H9 (cell line): ENCODE results near the gene RNF224. TPM values are rescaled to one million over a fixed set of nuclear protein-coding genes. Genes with fewer than 3 reads are reported as not detected.

Experiments
- DNase-seq: peaks from one replicate; pipeline ENCODE4 v3.0.0-alpha.2; 2017
- H2AFZ ChIP-seq: one replicate; pipeline ENCODE4 v1.6.1; 2013; ENCODE audit warnings: mild to moderate bottlenecking, low read length, control low read depth, moderate library complexity
- H2AK5ac ChIP-seq: 2 replicates; pipeline ENCODE4 v1.6.1; 2013; ENCODE audit warnings: low read length, control low read depth, mixed read lengths; ENCODE audit not compliant: insufficient read length
- H2BK120ac ChIP-seq: one replicate; pipeline ENCODE4 v1.6.1; 2013; ENCODE audit warnings: low read depth, mild to moderate bottlenecking, low read length, control low read depth, inconsistent platforms; ENCODE audit not compliant: poor library complexity, severe bottlenecking
- H2BK12ac ChIP-seq: 2 replicates; pipeline ENCODE4 v1.6.1; 2013; ENCODE audit warnings: low read length, control low read depth, mixed read lengths, low read depth; ENCODE audit not compliant: insufficient read length
- H2BK15ac ChIP-seq: 2 replicates; pipeline ENCODE4 v1.6.1; 2013; ENCODE audit warnings: low read depth, low read length, control low read depth
- H2BK20ac ChIP-seq: one replicate; pipeline ENCODE4 v1.6.1; 2013; ENCODE audit warnings: low read depth, mild to moderate bottlenecking, low read length, control low read depth, inconsistent platforms; ENCODE audit not compliant: poor library complexity, severe bottlenecking
- H2BK5ac ChIP-seq: 2 replicates; pipeline ENCODE4 v1.6.1; 2013; ENCODE audit warnings: low read length, control low read depth, mixed read lengths; ENCODE audit not compliant: insufficient read length
- H3K14ac ChIP-seq: 2 replicates; pipeline ENCODE4 v1.6.1; 2013; ENCODE audit warnings: low read length, control low read depth; ENCODE audit not compliant: insufficient read depth
- H3K18ac ChIP-seq: 2 replicates; pipeline ENCODE4 v1.6.1; 2013; ENCODE audit warnings: low read depth, mild to moderate bottlenecking, mixed read lengths, low read length, control low read depth; ENCODE audit not compliant: insufficient read length
- H3K23ac ChIP-seq: 2 replicates; pipeline ENCODE4 v1.6.1; 2013; ENCODE audit warnings: low read length, control low read depth, mixed read lengths, low read depth; ENCODE audit not compliant: insufficient read length
- H3K23me2 ChIP-seq: 2 replicates; pipeline ENCODE4 v1.6.1; 2013; ENCODE audit warnings: low read depth, mild to moderate bottlenecking, mixed read lengths, low read length, control low read depth; ENCODE audit not compliant: insufficient read length, poor library complexity, severe bottlenecking
- H3K27ac ChIP-seq: 2 replicates; pipeline ENCODE4 v1.5.1; 2013; ENCODE audit warnings: low read length, control low read depth, mixed read lengths, low read depth; ENCODE audit not compliant: insufficient read length
- H3K27me3 ChIP-seq: 2 replicates; pipeline ENCODE4 v1.6.1; 2013; ENCODE audit warnings: low read length, control low read depth, inconsistent platforms; ENCODE audit not compliant: insufficient read depth
- H3K4ac ChIP-seq: 2 replicates; pipeline ENCODE4 v1.6.1; 2013; ENCODE audit warnings: low read depth, mild to moderate bottlenecking, control low read depth, inconsistent platforms, low read length, moderate library complexity
- H3K4me1 ChIP-seq: 2 replicates; pipeline ENCODE4 v1.6.1; 2013; ENCODE audit warnings: low read length, control low read depth, inconsistent platforms; ENCODE audit not compliant: insufficient read depth
- H3K4me2 ChIP-seq: 2 replicates; pipeline ENCODE4 v1.6.1; 2013; ENCODE audit warnings: low read length, control low read depth, mixed read lengths; ENCODE audit not compliant: insufficient read length, insufficient read depth
- H3K56ac ChIP-seq: 2 replicates; pipeline ENCODE4 v1.6.1; 2013; ENCODE audit warnings: low read depth, mild to moderate bottlenecking, mixed read lengths, low read length, control low read depth; ENCODE audit not compliant: insufficient read length
- H3K79me1 ChIP-seq: 2 replicates; pipeline ENCODE4 v1.6.1; 2013; ENCODE audit warnings: low read depth, mild to moderate bottlenecking, moderate library complexity, low read length, control low read depth, inconsistent platforms; ENCODE audit not compliant: insufficient read depth, poor library complexity, severe bottlenecking
- H3K79me2 ChIP-seq: 2 replicates; pipeline ENCODE4 v1.6.1; 2013; ENCODE audit warnings: low read length, control low read depth, inconsistent platforms; ENCODE audit not compliant: insufficient read depth
- H3K9ac ChIP-seq: 2 replicates; pipeline ENCODE4 v1.6.1; 2013; ENCODE audit warnings: low read length, control low read depth, mixed read lengths; ENCODE audit not compliant: insufficient read length; ENCODE audit errors: extremely low read depth
- H3K9me3 ChIP-seq: one replicate; pipeline ENCODE4 v1.6.1; 2013; ENCODE audit warnings: low read depth, low read length, inconsistent platforms; ENCODE audit not compliant: control insufficient read depth
- H3T11ph ChIP-seq: one replicate; pipeline ENCODE4 v1.6.1; 2013; ENCODE audit warnings: mild to moderate bottlenecking, low read length, control low read depth, inconsistent platforms
- H4K20me1 ChIP-seq: one replicate; pipeline ENCODE4 v1.6.1; 2013; ENCODE audit not compliant: control insufficient read depth, insufficient read length, insufficient read depth
- H4K5ac ChIP-seq: 2 replicates; pipeline ENCODE4 v1.6.1; 2013; ENCODE audit warnings: low read depth, mild to moderate bottlenecking, mixed read lengths, low read length, control low read depth; ENCODE audit not compliant: insufficient read length
- H4K8ac ChIP-seq: replicated peaks from 2 replicates; pipeline ENCODE4 v1.6.1; 2013; ENCODE audit warnings: low read length, control low read depth, mixed read lengths, low read depth; ENCODE audit not compliant: insufficient read length
- H4K91ac ChIP-seq: 2 replicates; pipeline ENCODE4 v1.6.1; 2013; ENCODE audit warnings: low read depth, mild to moderate bottlenecking, moderate library complexity, mixed read lengths, low read length, control low read depth; ENCODE audit not compliant: insufficient read length
- H3K27ac Mint-ChIP-seq, 3 experiments: 2 replicates in 2 of 3; 3 replicates in 1 of 3; pipeline ENCODE4 v1.8.0; 2020 to 2021; ENCODE audit warnings: mixed read lengths in 3 of 3, mild to moderate bottlenecking in 1 of 3, moderate library complexity in 1 of 3
- H3K27me3 Mint-ChIP-seq: 2 replicates; pipeline ENCODE4 v1.8.0; 2021; ENCODE audit warnings: low read depth, mild to moderate bottlenecking, moderate library complexity, mixed read lengths
- H3K36me3 Mint-ChIP-seq, 3 experiments: 2 replicates in 2 of 3; 3 replicates in 1 of 3; pipeline ENCODE4 v1.8.0; 2020 to 2021; ENCODE audit warnings: low read depth in 3 of 3, mixed read lengths in 3 of 3; ENCODE audit not compliant: insufficient read depth in 1 of 3
- H3K4me1 Mint-ChIP-seq, 2 experiments: 2 replicates each; pipeline ENCODE4 v1.8.0; 2020; ENCODE audit warnings: mixed read lengths in 2 of 2
- H3K4me3 Mint-ChIP-seq, 2 experiments: 2 replicates in 1 of 2; 3 replicates in 1 of 2; pipeline ENCODE4 v1.8.0; 2020 to 2021; ENCODE audit warnings: mild to moderate bottlenecking in 2 of 2, mixed read lengths in 2 of 2, moderate library complexity in 1 of 2
- H3K9me3 Mint-ChIP-seq, 2 experiments: 2 replicates in 1 of 2; 3 replicates in 1 of 2; pipeline ENCODE4 v1.8.0; 2020; ENCODE audit warnings: mild to moderate bottlenecking in 2 of 2, mixed read lengths in 2 of 2, moderate library complexity in 1 of 2
- WGBS: extraction: QIAGEN DNeasy Blood & Tissue Kit; methylation state at CpG from one replicate; pipeline ENCODE4 v1.1.7; 2013; ENCODE audit warnings: missing lambda C conversion rate, low lambda C conversion rate, mixed read lengths; ENCODE audit not compliant: insufficient read length; ENCODE audit errors: extremely low coverage; 5-methylcytosine and 5-hydroxymethylcytosine counted together
- total RNA-seq: library from RNA; stranded (reverse); gene quantifications from 2 replicates; pipeline ENCODE4 v1.2.1, GENCODE V29; 2021
- TF ChIP-seq, protein P1 (sequence below): fragments of 200-600 bp; sonication (generic); conservative IDR thresholded peaks from 3 replicates; pipeline ENCODE4 v1.8.0; 2021; ENCODE audit warnings: antibody characterized with exemption, mild to moderate bottlenecking

RNF224 gene
- total RNA-seq, 1 experiment from 2014 or later, result 0.15 TPM

DNA sequence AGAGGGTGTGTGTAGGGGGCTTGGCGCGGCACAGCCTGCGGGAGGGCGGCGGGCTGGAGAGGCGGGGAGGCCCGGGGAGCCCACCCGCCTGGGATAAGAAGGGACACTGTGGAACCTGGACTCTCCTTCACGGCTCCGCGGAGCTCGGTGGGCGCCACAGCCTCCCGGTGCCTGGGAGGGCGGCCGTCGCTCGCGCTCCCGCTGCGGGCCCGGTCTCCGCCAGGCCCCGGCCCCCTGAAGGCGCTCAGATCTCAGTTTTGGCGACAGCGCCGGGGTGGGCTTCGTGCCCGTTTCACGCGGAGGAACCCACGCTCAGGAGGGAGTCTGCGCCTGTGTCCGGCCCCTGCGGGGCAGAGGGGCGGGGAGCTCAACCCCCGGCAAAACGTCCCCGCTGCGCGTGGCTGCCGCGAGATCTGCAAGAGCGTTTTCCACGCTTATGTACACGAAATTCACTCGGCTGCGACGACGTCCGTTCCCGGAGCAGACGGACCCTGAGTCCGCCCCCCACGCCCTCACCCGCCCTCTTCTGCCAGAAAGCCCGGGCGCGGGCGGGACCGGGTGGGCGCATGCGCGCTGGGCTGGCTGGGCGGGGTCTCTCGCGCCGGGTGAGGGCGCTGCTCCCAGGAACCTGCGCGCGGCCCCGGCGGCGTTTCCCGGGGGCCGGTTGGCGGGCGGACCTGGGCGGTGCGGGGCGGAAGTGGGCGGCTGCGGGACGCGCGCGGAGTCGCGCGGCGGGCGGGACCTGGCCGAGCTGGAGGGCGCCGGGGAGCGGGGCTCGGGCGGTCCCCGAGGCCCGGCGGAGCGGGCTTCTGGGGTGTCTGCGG is 27.5 kb downstream of the RNF224 start, which contains the start of gene NELFB:
Gene NELFB (plus strand): TSS at position 704 of the 824 bp plus-strand sequence.
- no peak within 1 kb of the TSS for H4K8ac ChIP-seq
- H3K9me3 Mint-ChIP-seq, result no peaks in the 10 kb centered on the region; a peak in 1 of 5 replicates
- H2AFZ ChIP-seq, result no peak within 1 kb of the TSS
- H3K9me3 ChIP-seq, result no peaks in the 10 kb centered on the region
- H2BK120ac ChIP-seq, result no peak within 1 kb of the TSS
- H2BK12ac ChIP-seq, result no peak within 1 kb of the TSS
- no peak within 1 kb of the TSS for H2BK20ac ChIP-seq
- no peak within 1 kb of the TSS for H3K27ac ChIP-seq
- peak within 1 kb of the TSS; percentile 26 for H3K14ac ChIP-seq
- H3K9ac ChIP-seq, result peak within 1 kb of the TSS; percentile 43
- H2BK15ac ChIP-seq, result no peak within 1 kb of the TSS
- H2AK5ac ChIP-seq, result no peak within 1 kb of the TSS
- peaks cover 16 to 27% (median 25%) of the 10 kb centered on the region in 3 experiments; a peak in 6 of 7 replicates for H3K36me3 Mint-ChIP-seq
- H4K20me1 ChIP-seq, result no peaks in the 10 kb centered on the region
- H3K56ac ChIP-seq, result no peak within 1 kb of the TSS
- no peak within 1 kb of the TSS for H4K91ac ChIP-seq
- H3K4ac ChIP-seq, result no peak within 1 kb of the TSS
- peaks cover 6% of the 10 kb centered on the region; the same call in 1 of the 2 replicates for H3K79me2 ChIP-seq
- no peak within 1 kb of the TSS for H2BK5ac ChIP-seq
- peak within 1 kb of the TSS; percentile 68 for H3K4me2 ChIP-seq
- WGBS, result no CpG with 5 or more reads among the region's 105 CpGs
- peak within 1 kb of the TSS; percentile 84 to 91 for H3K4me3 Mint-ChIP-seq
- peaks cover 14% of the 10 kb centered on the region for H3K23me2 ChIP-seq
- H3K4me1 Mint-ChIP-seq, result peaks cover 8 to 19% of the 10 kb centered on the region in 2 experiments
- TF ChIP-seq, protein P1, sequence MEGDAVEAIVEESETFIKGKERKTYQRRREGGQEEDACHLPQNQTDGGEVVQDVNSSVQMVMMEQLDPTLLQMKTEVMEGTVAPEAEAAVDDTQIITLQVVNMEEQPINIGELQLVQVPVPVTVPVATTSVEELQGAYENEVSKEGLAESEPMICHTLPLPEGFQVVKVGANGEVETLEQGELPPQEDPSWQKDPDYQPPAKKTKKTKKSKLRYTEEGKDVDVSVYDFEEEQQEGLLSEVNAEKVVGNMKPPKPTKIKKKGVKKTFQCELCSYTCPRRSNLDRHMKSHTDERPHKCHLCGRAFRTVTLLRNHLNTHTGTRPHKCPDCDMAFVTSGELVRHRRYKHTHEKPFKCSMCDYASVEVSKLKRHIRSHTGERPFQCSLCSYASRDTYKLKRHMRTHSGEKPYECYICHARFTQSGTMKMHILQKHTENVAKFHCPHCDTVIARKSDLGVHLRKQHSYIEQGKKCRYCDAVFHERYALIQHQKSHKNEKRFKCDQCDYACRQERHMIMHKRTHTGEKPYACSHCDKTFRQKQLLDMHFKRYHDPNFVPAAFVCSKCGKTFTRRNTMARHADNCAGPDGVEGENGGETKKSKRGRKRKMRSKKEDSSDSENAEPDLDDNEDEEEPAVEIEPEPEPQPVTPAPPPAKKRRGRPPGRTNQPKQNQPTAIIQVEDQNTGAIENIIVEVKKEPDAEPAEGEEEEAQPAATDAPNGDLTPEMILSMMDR, result no peak
- H3K27me3 ChIP-seq, result no peaks in the 10 kb centered on the region
- H3K27me3 Mint-ChIP-seq, result peaks cover 4% of the 10 kb centered on the region
- peak; percentile 90 for DNase-seq
- no peak within 1 kb of the TSS for H3T11ph ChIP-seq
- no peaks in the 10 kb centered on the region for H3K4me1 ChIP-seq
- no peak within 1 kb of the TSS for H3K18ac ChIP-seq
- peak within 1 kb of the TSS in 1 of 3 experiments; percentile 18; a peak in 3 of 7 replicates for H3K27ac Mint-ChIP-seq
- no peak within 1 kb of the TSS for H3K23ac ChIP-seq
- H4K5ac ChIP-seq, result no peak within 1 kb of the TSS
- H3K79me1 ChIP-seq, result peaks cover 5% of the 10 kb centered on the region
